ENCODE results near the gene RBBP5. TPM values are rescaled to one million over a fixed set of nuclear protein-coding genes. Genes with fewer than 3 reads are reported as not detected.
"Not testable (repeated sequence)": the region's sequence is repeated elsewhere in the genome, so short reads cannot be mapped to it uniquely, and the experiment has no call there.

Gene RBBP5
- total and polyA plus RNA-seq, 2 donors (not counting 1 experiment from before 2014, with no cell fraction given) = 6.8 to 18.5 TPM

GRCh38 chr1:205158048-205158616 lies 36.4 kb upstream of the RBBP5 start:
- intact Hi-C loops (cut with micrococcal nuclease) = no loop called here
- Histone ChIP-seq H3K27me3 (replicated peaks in 1 of 4; ENCODE audit: control extremely low read depth in 1 of 4, control insufficient read depth in 3 of 4, insufficient read depth in 4 of 4, low read length in 3 of 4) (no peaks in the 10 kb centered on the region), H2AFZ (ENCODE audit: insufficient read depth, low read depth, low read length, poor library complexity, severe bottlenecking) (no peak overlapping the region), H3K27ac (ENCODE audit: low read length in 2 of 2) (no peak overlapping the region), H3K9ac (ENCODE audit: low read length) (no peak overlapping the region), H3K4me2 (replicated peaks; ENCODE audit: low read depth, low read length, poor library complexity, severe bottlenecking) (no peak overlapping the region), H3K4me1 (ENCODE audit: control insufficient read depth in 2 of 2, insufficient read depth in 2 of 2, low read length in 2 of 2) (no peaks in the 10 kb centered on the region), H3K4me3 (ENCODE audit: control extremely low read depth in 1 of 5, extremely low read depth in 1 of 5, insufficient read depth in 1 of 5, low read depth in 2 of 5, low read length in 4 of 5) (no peak overlapping the region), H3K36me3 (replicated peaks in 1 of 2; ENCODE audit: control extremely low read depth in 1 of 2, control insufficient read depth in 1 of 2, extremely low read depth in 1 of 2, insufficient read depth in 2 of 2, low read length in 1 of 2) (peaks cover 33 to 84% of the 10 kb centered on the region in 2 experiments), H3K9me3 (ENCODE audit: control extremely low read depth in 1 of 3, control insufficient read depth in 2 of 3, insufficient read depth in 1 of 3, low read length in 2 of 3) (peaks cover 3 to 21% (median 18%) of the 10 kb centered on the region in 3 donors), H4K20me1 (ENCODE audit: control insufficient read depth, insufficient read depth, low read length, poor library complexity, severe bottlenecking) (no peaks in the 10 kb centered on the region), H3K79me2 (ENCODE audit: control insufficient read depth, insufficient read depth, low read length) (no peaks in the 10 kb centered on the region)
- Mint-ChIP-seq H3K27me3 (no peaks in the 10 kb centered on the region), H3K9me3 (ENCODE audit: insufficient read depth) (no peaks in the 10 kb centered on the region), H3K27ac (no peak overlapping the region), H3K4me1 (no peaks in the 10 kb centered on the region), H3K4me3 (no peak overlapping the region)
- CTCF ChIA-PET = interaction anchor here (0.7 to 1.5 kb wide), 4 partner anchors 17 to 169 kb away, joined by 3 to 5 read pairs (median 4); no protein-coding TSS in a partner anchor
- ATAC-seq (ENCODE audit: low read depth) = no peak
- TF ChIP-seq CTCF (IDR thresholded peaks at IDR 0.05) = no peak
- TF ChIP-seq EZH2 (IDR thresholded peaks at IDR 0.05; ENCODE audit: borderline replicate concordance, insufficient read depth, low read depth, low read length, poor library complexity, severe bottlenecking) = no peak
- POLR2A ChIA-PET = interaction anchor here (0.6 kb wide), 1 partner anchor 1432 kb away, joined by 3 read pairs; no protein-coding TSS in a partner anchor
- DNase-seq = no peak
- no CpG with 5 or more reads among the region's 2 CpGs for WGBS (ENCODE audit: insufficient coverage)

GRCh38 chr1:205155665-205156377 lies 34.0 kb upstream of the RBBP5 start:
- POLR2A ChIA-PET; H3K79me2 ChIP-seq (ENCODE audit: control insufficient read depth, insufficient read depth, low read length); H3K9ac ChIP-seq (ENCODE audit: low read length); intact Hi-C loops (cut with micrococcal nuclease); H3K4me2 ChIP-seq (replicated peaks; ENCODE audit: low read depth, low read length, poor library complexity, severe bottlenecking); H3K27ac Mint-ChIP-seq; H3K4me3 ChIP-seq (ENCODE audit: control extremely low read depth in 1 of 5, extremely low read depth in 1 of 5, insufficient read depth in 1 of 5, low read depth in 2 of 5, low read length in 4 of 5); DNase-seq; ATAC-seq (ENCODE audit: low read depth); H3K4me1 ChIP-seq (ENCODE audit: control insufficient read depth in 2 of 2, insufficient read depth in 2 of 2, low read length in 2 of 2); H3K27ac ChIP-seq (ENCODE audit: low read length in 2 of 2); H3K27me3 ChIP-seq (replicated peaks in 1 of 4; ENCODE audit: control extremely low read depth in 1 of 4, control insufficient read depth in 3 of 4, insufficient read depth in 4 of 4, low read length in 3 of 4); H3K4me3 Mint-ChIP-seq; H3K9me3 Mint-ChIP-seq (ENCODE audit: insufficient read depth); H4K20me1 ChIP-seq (ENCODE audit: control insufficient read depth, insufficient read depth, low read length, poor library complexity, severe bottlenecking); H3K4me1 Mint-ChIP-seq; H2AFZ ChIP-seq (ENCODE audit: insufficient read depth, low read depth, low read length, poor library complexity, severe bottlenecking); H3K27me3 Mint-ChIP-seq: not testable (repeated sequence)
- CTCF ChIA-PET = interaction anchor here (1.3 kb wide), 1 partner anchor 14 kb away, joined by 5 read pairs; no protein-coding TSS in a partner anchor
- Histone ChIP-seq H3K36me3 (replicated peaks in 1 of 2; ENCODE audit: control extremely low read depth in 1 of 2, control insufficient read depth in 1 of 2, extremely low read depth in 1 of 2, insufficient read depth in 2 of 2, low read length in 1 of 2) (peaks cover 31 to 69% of the 10 kb centered on the region in 2 experiments), H3K9me3 (ENCODE audit: control extremely low read depth in 1 of 3, control insufficient read depth in 2 of 3, insufficient read depth in 1 of 3, low read length in 2 of 3) (peaks cover 3 to 21% (median 18%) of the 10 kb centered on the region in 3 donors)
- WGBS (ENCODE audit: insufficient coverage) = 100% methylated on average over 2 of the region's 3 CpGs

Data from B cell (primary cell).